Activated naive CD4-positive, alpha-beta T cell treated with anti-CD3 and anti-CD28 coated beads, Interleukin-2, amount 10 ng/mL, durations not matched to agents 5 hours and 36 hours (primary cell): ENCODE data around the gene TMEM182. TPM values are rescaled to one million over a fixed set of nuclear protein-coding genes. Genes with fewer than 3 reads are reported as not detected.

Experiments
- total RNA-seq, 2 experiments: library from RNA; stranded (reverse); gene quantifications; one replicate each; pipeline ENCODE4 v1.2.3, GENCODE V29; 2021

Gene TMEM182, protein sequence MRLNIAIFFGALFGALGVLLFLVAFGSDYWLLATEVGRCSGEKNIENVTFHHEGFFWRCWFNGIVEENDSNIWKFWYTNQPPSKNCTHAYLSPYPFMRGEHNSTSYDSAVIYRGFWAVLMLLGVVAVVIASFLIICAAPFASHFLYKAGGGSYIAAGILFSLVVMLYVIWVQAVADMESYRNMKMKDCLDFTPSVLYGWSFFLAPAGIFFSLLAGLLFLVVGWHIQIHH
- 1 to 10 TPM; 1.8 to 2.7 TPM for total RNA-seq

GRCh38 chr2:102761763-102762162 is at the start of gene TMEM182:
TSS of gene TMEM182 (plus strand) at chr2:102762031. CDS start at chr2:102762218, 187 bp downstream.

Other genes starting within 250 kb of the TMEM182 start
- gene SLC9A2, start 142.5 kb upstream of the TMEM182 start, total RNA-seq = not detected